ENCODE results near the gene COL4A2.

DNA sequence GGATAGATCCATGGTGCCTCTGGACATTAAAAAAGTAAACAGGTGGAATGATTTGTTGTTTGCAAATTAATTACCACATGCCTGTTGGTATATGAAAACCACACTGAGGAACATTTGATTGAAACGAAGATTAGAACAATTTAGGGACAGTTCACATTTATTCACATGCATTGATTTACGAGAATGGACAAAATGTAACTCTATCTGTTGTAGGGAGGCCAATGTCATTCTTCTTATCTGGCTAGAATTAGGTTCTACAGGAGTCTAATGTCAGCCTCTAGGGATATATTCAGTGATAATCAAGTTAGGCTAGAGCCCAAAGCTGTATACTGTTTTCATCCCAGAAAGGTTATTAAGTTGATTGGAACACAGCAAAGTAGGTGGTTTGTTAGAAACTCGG is 125.4 kb downstream of the COL4A2 start:
- TF ChIP-seq CTCF (IDR thresholded peaks at IDR 0.05) (no peak), POLR2A (IDR thresholded peaks at IDR 0.05) (no peak)

Data from right lobe of liver (tissue), 4 donors.